GM18873 (cell line): ENCODE data around the gene ACSS3.
"Not testable (repeated sequence)": the region's sequence is repeated elsewhere in the genome, so short reads cannot be mapped to it uniquely, and the experiment has no call there.

ENCODE experiments used
- ATAC-seq: cut with Tn5 transposase; IDR thresholded peaks from one replicate; pipeline ENCODE4 v1.9.1; 2021; ENCODE audit warnings: mild to moderate bottlenecking, moderate library complexity, moderate number of reproducible peaks; ENCODE audit not compliant: unreplicated experiment, low FRiP score

Gene ACSS3

GRCh38 chr12:81092053-81092452 lies 14.2 kb downstream of the ACSS3 start:
- ATAC-seq = no peak

DNA sequence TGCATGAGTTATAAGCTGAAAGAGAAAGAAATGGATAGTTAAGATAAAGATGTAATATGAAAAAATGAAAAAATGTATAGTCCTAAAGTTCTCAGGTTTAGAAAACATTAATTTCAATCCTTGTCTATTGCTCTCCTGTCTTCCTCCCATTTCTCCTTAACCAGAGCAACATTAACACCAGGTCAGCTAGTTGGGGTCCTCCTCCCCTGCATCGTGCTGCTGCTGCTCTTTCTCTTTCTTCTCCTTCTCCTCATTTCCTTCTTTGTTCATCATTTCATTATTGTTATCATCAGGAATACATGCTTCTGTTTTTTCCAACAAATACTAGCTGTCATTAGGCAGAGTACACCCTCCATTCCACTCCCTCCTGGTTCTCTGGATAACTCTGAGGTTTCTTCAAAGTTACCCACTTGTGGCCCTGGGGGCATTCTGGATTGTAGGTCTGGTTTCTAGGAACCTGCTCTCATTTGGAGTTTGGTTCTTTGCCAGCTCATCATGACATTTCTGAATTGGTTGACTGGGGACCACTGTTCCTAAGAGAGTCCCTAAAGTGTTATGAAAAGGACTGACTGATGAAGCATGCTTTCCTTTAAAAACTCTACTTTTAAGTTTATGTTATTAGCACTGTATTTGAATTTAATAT lies 17.0 kb downstream of the ACSS3 start:
- ATAC-seq = no peak

GRCh38 chr12:81095501-81096232 lies 17.8 kb downstream of the ACSS3 start:
- no peak for ATAC-seq

- no peak for ATAC-seq
Measured at GRCh38 chr12:81105687-81106086, 27.8 kb downstream of the ACSS3 start.

DNA sequence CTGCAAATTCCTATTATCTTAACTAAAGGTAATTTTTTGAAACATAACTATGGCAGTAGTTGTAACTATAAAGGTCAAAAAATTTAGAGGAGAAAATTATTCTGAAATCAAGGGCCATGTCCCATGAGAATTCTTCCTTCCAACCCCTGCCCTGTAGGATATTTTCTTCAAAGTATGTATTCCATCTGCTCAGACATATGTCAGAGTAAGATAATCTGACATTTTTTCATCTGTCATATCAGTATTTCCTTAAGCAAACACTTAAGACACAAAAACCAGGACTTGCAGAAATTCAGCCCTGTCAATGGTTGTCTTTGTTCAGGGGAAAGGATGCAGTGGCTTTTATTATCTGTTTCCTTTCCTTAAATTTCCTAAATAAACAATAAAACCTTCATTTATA lies 36.3 kb downstream of the ACSS3 start:
- no peak for ATAC-seq

DNA sequence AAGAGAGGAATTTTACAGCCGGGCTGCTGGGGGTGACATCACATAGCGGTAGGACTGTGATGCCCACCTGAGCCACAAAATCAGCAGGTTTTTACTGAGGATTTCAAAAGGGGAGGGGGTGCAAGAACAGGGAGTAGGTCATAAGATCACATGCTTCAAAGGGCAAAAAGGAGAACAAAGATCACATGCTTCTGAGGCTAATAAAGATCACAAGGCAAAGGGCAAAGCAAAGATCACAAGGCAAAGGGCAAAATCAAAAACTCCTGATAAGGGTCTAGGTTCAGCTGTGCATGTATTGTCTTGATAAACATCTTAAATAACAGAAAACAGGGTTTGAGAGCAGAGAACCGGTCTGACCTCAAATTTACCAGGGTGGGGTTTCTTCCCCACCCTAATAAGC lies 41.2 kb downstream of the ACSS3 start:
- not testable (repeated sequence) for ATAC-seq

DNA sequence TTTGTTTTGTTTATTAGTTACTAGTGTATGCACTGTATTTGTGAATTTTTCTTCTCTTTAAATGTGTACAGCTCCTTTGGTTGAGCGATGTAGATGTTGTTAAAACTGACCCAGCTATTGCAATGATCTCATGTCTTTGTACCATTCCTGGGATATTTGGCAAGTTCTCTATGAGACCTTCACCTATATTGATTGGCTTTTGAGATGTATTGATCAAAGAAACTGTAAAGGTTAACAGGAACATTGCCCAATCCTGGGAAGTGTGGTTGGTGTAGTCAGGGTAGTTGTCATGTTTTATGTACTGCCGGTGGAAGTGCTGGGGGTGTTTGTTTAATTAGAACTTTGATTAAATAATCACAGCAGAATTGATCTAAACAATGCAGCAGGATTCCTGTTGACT lies 43.1 kb downstream of the ACSS3 start:
- ATAC-seq = no peak

DNA sequence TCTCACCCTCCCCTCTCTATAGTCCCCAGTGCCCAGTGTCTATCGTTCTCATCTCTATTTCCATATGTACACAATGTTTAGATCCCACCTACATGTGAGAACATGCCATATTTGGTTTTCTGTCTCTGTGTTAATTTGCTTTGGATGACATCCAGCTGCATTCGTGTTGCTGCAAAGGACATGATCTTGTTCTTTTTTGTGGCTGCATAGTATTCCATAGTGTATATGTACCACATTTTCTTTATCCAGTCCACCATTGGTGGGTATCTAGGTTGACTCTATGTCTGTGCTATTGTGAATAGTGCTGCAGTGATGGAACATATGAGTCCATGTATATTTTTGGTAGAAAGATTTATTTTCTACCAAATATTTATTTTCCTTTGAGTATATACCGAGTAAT lies 45.7 kb downstream of the ACSS3 start:
- ATAC-seq = no peak

GRCh38 chr12:81125691-81126090 lies 47.8 kb downstream of the ACSS3 start:
- ATAC-seq = no peak

- peak; percentile 92 for ATAC-seq
Measured at GRCh38 chr12:81128930-81129554, 51.2 kb downstream of the ACSS3 start.

DNA sequence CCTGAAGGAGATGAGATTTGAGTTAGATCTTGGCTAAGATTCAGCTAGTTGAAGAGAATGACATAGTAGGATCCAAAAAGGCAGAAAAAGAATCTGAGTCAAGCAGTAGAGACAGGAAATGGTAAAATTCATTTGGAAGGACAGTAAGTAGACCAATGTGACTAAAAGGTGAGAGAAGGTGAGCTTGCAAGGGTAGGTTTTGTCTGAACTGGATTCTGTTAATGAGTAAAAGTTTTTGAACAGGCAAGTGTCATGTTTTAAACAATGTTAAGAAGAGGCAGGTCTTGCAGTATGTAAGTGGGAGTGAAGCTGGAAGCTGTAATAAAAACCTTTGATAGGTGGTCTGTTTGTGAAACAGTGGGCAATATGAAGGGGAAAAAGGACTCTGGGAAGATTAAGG lies 58.6 kb downstream of the ACSS3 start:
- ATAC-seq = no peak

GRCh38 chr12:81137801-81138200 lies 59.9 kb downstream of the ACSS3 start:
- ATAC-seq = no peak

DNA sequence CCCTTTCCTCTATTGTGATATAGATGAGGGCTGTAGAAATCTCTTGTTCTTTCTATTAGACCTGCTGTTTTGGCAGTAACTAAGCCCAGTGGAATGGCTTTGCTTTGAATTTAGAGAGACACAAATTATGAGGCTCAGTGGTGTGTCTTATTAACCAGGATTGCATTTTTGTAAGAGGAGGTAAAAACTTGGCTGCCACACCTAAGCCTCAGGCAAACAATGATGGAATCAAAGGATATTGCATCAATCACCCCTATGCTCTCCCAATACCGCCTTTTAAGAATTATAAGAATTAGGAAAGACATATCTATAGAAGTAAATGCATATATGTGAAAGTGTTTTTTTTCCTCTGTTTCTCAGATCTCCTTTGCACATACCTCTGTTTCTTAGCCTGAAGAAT lies 63.3 kb downstream of the ACSS3 start:
- no peak for ATAC-seq

GRCh38 chr12:81143057-81143456 lies 65.2 kb downstream of the ACSS3 start:
- ATAC-seq = no peak

- ATAC-seq = no peak
Measured at GRCh38 chr12:81146228-81147225, 68.6 kb downstream of the ACSS3 start.

DNA sequence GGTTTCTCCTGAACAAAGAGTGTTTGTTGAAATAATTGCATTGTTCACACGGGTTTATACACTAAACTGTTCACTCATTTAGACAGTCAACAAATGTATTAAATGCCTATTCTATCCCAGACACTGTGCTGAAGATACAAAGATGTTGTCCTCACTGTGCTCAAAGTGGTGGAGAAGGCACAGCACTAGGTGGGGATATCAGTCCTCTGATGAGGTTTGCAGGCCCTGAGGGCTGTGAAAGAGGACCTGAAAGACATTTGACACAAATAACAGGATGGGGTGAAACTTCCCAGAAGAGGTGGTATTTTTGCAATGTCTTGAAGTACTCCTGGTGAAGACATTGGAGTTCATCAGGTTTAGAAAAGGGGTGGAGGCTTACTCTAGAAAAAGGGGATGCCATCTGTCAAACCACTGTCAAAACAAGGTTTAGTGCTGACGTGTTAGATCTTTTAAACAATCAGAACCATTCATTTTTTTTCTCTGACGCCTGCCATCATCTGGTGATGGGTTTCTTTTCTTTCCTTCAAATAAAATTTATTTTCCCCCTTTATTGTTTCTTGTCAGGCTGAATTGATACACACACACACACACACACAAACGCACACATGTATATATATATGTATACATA lies 69.5 kb downstream of the ACSS3 start:
- ATAC-seq = no peak

DNA sequence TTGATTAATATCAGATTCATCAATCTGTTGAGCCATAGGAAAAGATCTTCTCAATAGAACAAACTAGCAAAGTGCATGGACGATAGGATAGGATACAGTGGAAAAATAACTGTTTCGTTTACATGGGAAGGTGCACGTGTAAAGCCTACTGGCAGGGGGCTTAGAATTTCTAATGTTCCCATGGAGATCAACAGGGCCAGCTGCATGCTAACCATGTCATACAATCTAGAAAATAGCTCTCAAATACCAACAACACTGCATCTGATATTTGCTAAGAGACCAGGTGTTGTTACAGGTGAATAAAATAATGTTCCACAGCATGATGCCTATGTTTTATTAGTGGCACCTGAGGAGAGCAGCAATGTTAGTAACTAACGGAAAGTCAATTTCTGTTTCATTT lies 72.5 kb downstream of the ACSS3 start:
- ATAC-seq = no peak

- no peak for ATAC-seq
Measured at GRCh38 chr12:81159856-81160255, 82.0 kb downstream of the ACSS3 start.

- no peak for ATAC-seq
Measured at GRCh38 chr12:81161680-81162079, 83.8 kb downstream of the ACSS3 start.
